GM12874 (cell line): ENCODE results near the gene OAT.

Experiments
- CTCF ChIP-seq: IDR thresholded peaks from 2 replicates; pipeline ENCODE4 v1.5.1; 2011; ENCODE audit warnings: low read depth, mild to moderate bottlenecking, control low read depth, low read length, moderate library complexity; ENCODE audit not compliant: insufficient read depth

OAT gene

DNA sequence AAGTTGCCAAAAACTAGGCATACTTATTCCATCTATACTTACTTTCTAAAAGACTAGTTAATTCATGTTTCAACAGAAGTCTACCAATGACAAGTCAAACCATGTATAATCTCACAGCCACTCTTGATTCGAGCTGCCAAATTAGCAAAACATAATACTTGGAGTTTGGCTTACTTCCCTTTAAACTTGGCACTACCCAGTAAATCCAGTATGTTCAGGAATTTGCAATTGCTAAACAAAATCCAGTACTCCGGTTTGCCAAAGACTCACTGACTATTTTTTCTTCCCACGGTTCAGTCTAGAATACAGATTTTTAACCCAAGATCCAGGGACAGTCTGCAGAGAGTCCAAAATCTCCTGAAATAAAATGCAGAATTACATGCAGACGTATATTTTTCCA lies 4.6 kb downstream of the OAT start:
- no peak for TF ChIP-seq CTCF

DNA sequence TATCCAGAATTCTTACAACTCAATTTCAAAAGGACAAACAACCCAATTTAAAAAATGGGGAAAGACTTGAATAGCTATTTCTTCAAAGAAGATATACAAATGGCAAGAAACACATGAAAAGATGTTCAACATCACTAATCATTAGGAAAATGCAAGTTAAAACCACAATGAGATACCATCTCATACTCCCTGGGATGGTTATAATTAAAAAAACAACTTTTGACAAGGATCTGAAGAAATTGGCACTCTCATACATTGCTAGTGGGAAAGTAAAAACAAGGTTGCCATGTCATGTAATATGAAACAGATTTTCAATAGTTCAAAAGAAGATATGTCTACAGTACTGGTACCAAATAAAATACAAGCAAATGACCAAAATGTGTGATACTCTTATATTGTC lies 9.0 kb downstream of the OAT start:
- TF ChIP-seq CTCF, result no peak

GRCh38 chr10:124408357-124408756 lies 10.4 kb downstream of the OAT start:
- no peak for TF ChIP-seq CTCF

DNA sequence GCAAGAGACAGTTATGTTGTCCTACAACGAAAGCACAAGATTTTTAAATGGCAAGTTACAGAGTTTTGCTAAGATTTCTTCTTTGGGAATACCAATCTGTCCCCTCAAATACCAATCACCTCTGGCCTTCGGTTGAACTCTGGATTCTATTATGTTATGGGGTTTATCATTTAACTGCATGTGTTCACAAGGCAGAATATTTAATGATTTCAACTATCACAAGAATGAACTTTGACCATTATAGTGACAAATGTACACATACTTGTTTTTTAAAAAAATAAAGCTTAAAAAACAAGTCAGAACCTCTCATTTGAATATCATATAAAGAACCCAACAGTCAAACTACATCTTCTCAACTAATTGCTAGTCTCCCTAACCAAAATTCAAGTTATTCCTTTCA lies 11.3 kb downstream of the OAT start:
- TF ChIP-seq CTCF, result no peak

DNA sequence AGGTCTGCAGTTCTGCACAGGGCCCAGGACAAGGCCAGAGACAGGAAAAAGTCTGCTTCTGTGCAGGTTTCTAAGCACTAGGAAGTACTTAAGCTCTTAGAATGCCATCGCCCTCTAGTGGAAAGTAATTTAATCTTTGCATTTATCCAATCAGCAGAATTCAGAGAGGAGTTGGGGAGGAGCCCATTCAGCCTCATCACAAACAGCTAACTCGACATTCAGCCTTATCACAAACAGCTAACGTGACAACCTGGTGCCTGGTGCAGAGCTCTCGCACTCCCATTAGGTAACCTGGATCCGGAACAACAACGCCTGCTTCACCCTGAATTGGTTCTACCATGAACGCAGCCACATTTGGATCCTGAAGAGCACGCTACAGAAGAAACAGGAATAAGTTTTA lies 15.2 kb downstream of the OAT start:
- peak; percentile 60 for TF ChIP-seq CTCF

DNA sequence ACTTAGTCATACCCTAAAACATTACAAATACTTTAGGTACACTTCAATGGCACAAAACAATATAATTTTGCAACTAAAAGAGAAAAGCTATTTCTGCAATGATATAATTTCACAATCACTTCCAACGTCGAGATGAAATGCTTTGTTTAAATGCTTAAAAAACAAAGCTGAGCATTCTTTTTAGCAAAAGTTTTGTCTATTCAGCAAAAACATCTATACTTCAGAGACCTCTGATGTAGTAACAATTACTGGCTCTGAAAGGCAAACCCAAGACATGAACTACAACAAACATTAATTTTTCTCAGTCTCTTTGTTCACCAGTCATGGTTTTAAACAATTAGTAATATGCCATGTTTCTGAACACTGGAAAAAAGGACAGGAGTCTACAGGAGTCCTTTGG lies 16.4 kb downstream of the OAT start:
- no peak for TF ChIP-seq CTCF

DNA sequence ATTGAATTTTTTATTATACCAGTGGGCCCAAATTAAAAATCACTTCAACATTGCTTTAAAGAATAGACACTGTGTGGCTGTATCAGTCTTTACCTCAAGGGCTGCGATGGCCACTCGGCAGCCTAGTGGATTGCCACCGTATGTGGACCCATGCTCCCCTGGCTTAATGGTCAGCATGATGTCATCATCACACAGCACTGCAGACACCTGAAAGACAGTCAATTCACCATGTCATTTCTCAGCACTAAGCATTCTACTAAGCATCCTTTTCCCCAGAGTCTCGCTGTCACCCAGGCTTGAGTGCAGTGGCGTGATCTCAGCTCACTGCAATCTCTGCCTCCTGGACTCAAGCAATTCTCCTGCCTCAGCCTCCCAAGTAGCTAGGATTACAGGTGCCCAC lies 17.1 kb downstream of the OAT start:
- TF ChIP-seq CTCF, result no peak

GRCh38 chr10:124394583-124394982 lies 24.1 kb downstream of the OAT start:
- TF ChIP-seq CTCF, result no peak
